Uterus (tissue), 4 donors: ENCODE results near the gene HIVEP2. TPM values are rescaled to one million over a fixed set of nuclear protein-coding genes. Genes with fewer than 3 reads are reported as not detected.

Experiments used
- DNase-seq, 2 donors: peaks; one replicate each; pipeline ENCODE4 v3.0.0-alpha.2; 2019 to 2020
- H3K27ac ChIP-seq, 2 donors: fragments of 200-600 bp; sonication (generic); 1 replicate in 1 of 2; 2 replicates in 1 of 2; pipeline ENCODE4 v1.5.1; 2016 to 2018
- H3K27me3 ChIP-seq, 2 donors: fragments of 200-600 bp; sonication (generic); one replicate each; pipeline ENCODE4 v1.5.1; 2018 to 2019; ENCODE audit warnings: control low read depth in 1 of 2
- H3K36me3 ChIP-seq, 2 donors: fragments of 200-600 bp; sonication (generic); one replicate each; pipeline ENCODE4 v1.5.1; 2019; ENCODE audit warnings: control low read depth in 1 of 2
- H3K4me1 ChIP-seq, 2 donors: fragments of 200-600 bp; sonication (generic); one replicate each; pipeline ENCODE4 v1.5.1; 2018 to 2019; ENCODE audit warnings: control low read depth in 1 of 2
- H3K4me3 ChIP-seq, 2 donors: fragments of 200-600 bp; sonication (generic); 1 replicate in 1 of 2; 2 replicates in 1 of 2; pipeline ENCODE4 v1.5.1; 2018 to 2019; ENCODE audit warnings: mild to moderate bottlenecking in 1 of 2
- H3K9me3 ChIP-seq, 2 donors: fragments of 200-600 bp; sonication (generic); one replicate each; pipeline ENCODE4 v1.5.1; 2019; ENCODE audit warnings: control low read depth in 1 of 2
- CTCF ChIP-seq, 4 experiments: fragments of 200-600 bp in 2 of 4; fragments of 450-650 bp in 2 of 4; sonication (generic) in 2 of 4; IDR thresholded peaks; one replicate each; pipeline ENCODE4 v1.5.1; 2016 to 2019; ENCODE audit warnings: antibody characterized with exemption in 4 of 4, mild to moderate bottlenecking in 2 of 4, moderate library complexity in 1 of 4
- POLR2A ChIP-seq, 2 donors: fragments of 450-650 bp; IDR thresholded peaks; one replicate each; pipeline ENCODE4 v1.6.1; 2016; ENCODE audit warnings: antibody characterized with exemption in 2 of 2, mild to moderate bottlenecking in 1 of 2, moderate library complexity in 1 of 2
- intact Hi-C: fragments of 100-400 bp; cut with DNase I; formaldehyde crosslinking; loops from one replicate; pipeline ENCODE4 v1.15.1; 2023; ENCODE audit warnings: low total_unique reads
- total RNA-seq, 4 donors: library from RNA; depleted of rRNA in 3 of 4; stranded (reverse); fragments of >200 nt in 3 of 4; gene quantifications; one replicate each; pipeline versions ENCODE4 v1.1.0 to v1.2.4, GENCODE V29; 2014 to 2023
- donor health status: DM: yes; HTN: yes; CAD: no.

The HIVEP2 gene
- total RNA-seq, 4 donors from 2014 or later = 11.0 to 24.7 (median 19.8) TPM

- Histone ChIP-seq H3K27ac (no peak overlapping the region), H3K4me3 (no peak overlapping the region), H3K4me1 (no peaks in the 10 kb centered on the region), H3K27me3 (no peaks in the 10 kb centered on the region), H3K36me3 (no peaks in the 10 kb centered on the region), H3K9me3 (no peaks in the 10 kb centered on the region)
- DNase-seq = no peak
- TF ChIP-seq POLR2A (IDR thresholded peaks at IDR 0.05) (no peak), CTCF (IDR thresholded peaks at IDR 0.05) (no peak)
- intact Hi-C loops = no loop called here
Measured at GRCh38 chr6:142857233-142857761, 87.7 kb downstream of the HIVEP2 start.

GRCh38 chr6:142856624-142857232 is 88.2 kb downstream of the HIVEP2 start:
- Histone ChIP-seq H3K27ac (no peak overlapping the region), H3K27me3 (no peaks in the 10 kb centered on the region), H3K9me3 (no peaks in the 10 kb centered on the region), H3K4me3 (no peak overlapping the region), H3K36me3 (no peaks in the 10 kb centered on the region), H3K4me1 (no peaks in the 10 kb centered on the region)
- no peak for DNase-seq
- TF ChIP-seq CTCF (IDR thresholded peaks at IDR 0.05) = no peak
- TF ChIP-seq POLR2A (IDR thresholded peaks at IDR 0.05) = no peak
- intact Hi-C loops = no loop called here

GRCh38 chr6:142855893-142856623 is 88.9 kb downstream of the HIVEP2 start:
- no peak for TF ChIP-seq CTCF (IDR thresholded peaks at IDR 0.05)
- no peak for TF ChIP-seq POLR2A (IDR thresholded peaks at IDR 0.05)
- no peaks in the 10 kb centered on the region for H3K27me3 ChIP-seq
- H3K4me3 ChIP-seq = no peak overlapping the region
- H3K27ac ChIP-seq = no peak overlapping the region
- H3K9me3 ChIP-seq = no peaks in the 10 kb centered on the region
- no peaks in the 10 kb centered on the region for H3K36me3 ChIP-seq
- no peaks in the 10 kb centered on the region for H3K4me1 ChIP-seq
- DNase-seq = no peak
- intact Hi-C loops = no loop called here

DNA sequence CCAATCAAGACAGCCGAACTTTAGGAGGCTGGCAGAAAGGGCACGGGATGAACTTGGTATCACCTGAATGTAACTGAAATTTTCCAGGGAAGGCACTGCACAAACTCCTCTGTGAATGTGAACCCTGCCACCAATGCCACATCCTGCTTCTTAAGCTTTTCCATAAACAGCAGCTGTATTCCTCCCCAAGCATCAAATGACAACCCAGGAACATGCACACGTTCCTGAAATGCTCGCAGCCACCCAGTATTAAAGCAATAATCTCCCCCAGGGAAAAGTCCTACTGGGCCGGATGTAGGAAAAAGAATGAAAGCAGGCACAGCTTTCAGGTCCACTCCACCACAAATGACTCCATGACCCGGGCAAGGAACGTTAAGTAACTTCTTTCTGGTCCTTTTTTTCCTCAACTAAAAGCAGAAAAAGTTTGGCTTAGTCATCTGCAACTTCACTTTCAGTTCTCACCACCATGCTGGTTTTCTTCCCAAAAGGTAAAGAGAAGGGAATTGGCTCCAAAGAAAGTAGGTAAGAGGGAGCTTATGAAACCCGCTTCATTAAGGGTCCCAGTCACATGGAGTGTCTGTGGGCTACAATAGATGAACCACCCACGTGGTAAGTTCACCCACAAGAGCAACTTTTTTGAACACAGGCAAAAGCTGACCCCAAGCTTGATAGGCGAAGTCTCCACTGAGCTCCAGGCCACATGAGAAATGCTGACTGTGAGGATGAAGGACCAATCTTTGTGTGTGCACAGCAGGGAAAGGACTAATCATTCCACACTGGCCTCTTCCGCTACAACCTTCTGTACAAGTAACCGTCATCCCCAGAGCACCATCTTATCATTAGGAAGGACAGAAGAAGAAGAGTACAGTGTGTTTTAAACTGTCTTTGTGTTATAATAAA is 90.1 kb downstream of the HIVEP2 start:
- H3K27ac ChIP-seq = no peak overlapping the region
- no peak overlapping the region for H3K4me3 ChIP-seq
- intact Hi-C loops = no loop called here
- no peaks in the 10 kb centered on the region for H3K9me3 ChIP-seq
- DNase-seq = no peak
- no peaks in the 10 kb centered on the region for H3K36me3 ChIP-seq
- TF ChIP-seq CTCF (IDR thresholded peaks at IDR 0.05) = no peak
- no peak for TF ChIP-seq POLR2A (IDR thresholded peaks at IDR 0.05)
- H3K4me1 ChIP-seq = no peaks in the 10 kb centered on the region
- no peaks in the 10 kb centered on the region for H3K27me3 ChIP-seq
